Upper lobe of right lung (tissue), 1 donor: ENCODE data around the gene WWC1. TPM values are rescaled to one million over a fixed set of nuclear protein-coding genes. Genes with fewer than 3 reads are reported as not detected.

Experiments used
- ATAC-seq: fragments of 200-7000 bp; cut with Tn5 transposase; one replicate; pipeline ENCODE4 v1.9.1; 2020; ENCODE audit warnings: mild to moderate bottlenecking, moderate library complexity
- DNase-seq: peaks from one replicate; pipeline ENCODE4 v3.0.0-alpha.2; 2020
- H3K27ac ChIP-seq: fragments of 200-600 bp; one replicate; pipeline ENCODE4 v1.8.0; 2022
- H3K27me3 ChIP-seq: fragments of 200-600 bp; one replicate; pipeline ENCODE4 v1.8.0; 2022; ENCODE audit warnings: mild to moderate bottlenecking
- H3K36me3 ChIP-seq: fragments of 200-600 bp; one replicate; pipeline ENCODE4 v1.8.0; 2022
- H3K4me1 ChIP-seq: fragments of 200-600 bp; one replicate; pipeline ENCODE4 v1.8.0; 2022
- H3K4me3 ChIP-seq: fragments of 200-600 bp; one replicate; pipeline ENCODE4 v1.8.0; 2022; ENCODE audit warnings: mild to moderate bottlenecking
- H3K9me3 ChIP-seq: fragments of 200-600 bp; one replicate; pipeline ENCODE4 v1.8.0; 2022
- CTCF ChIP-seq: fragments of 200-600 bp; IDR thresholded peaks from one replicate; pipeline ENCODE4 v1.8.0; 2022; ENCODE audit warnings: antibody characterized with exemption
- intact Hi-C: fragments of 100-400 bp; cut with DNase I; formaldehyde crosslinking; loops from one replicate; pipeline ENCODE4 v1.11.0; 2022
- total RNA-seq: library from RNA; stranded (reverse); fragmentation: NEBNext Ultra II Directional; extraction: Animal tissue kit (Norgen Biotek cat#: 25700); gene quantifications from one replicate; pipeline ENCODE4 v1.2.1, GENCODE V29; 2021
- donor health status: DM: no; HTN: yes; CAD: no; lungs with severe emphysema.

WWC1 gene
- total RNA-seq, 1 donor from 2014 or later = 94.2 TPM

- Histone ChIP-seq H3K36me3 (no peaks in the 10 kb centered on the region), H3K4me1 (peaks cover 16% of the 10 kb centered on the region), H3K4me3 (no peak overlapping the region), H3K27ac (no peak overlapping the region), H3K27me3 (no peaks in the 10 kb centered on the region), H3K9me3 (no peaks in the 10 kb centered on the region)
- TF ChIP-seq CTCF = no peak
- ATAC-seq = no peak
- intact Hi-C loops = no loop called here
- DNase-seq = no peak
Measured at GRCh38 chr5:168313596-168314204, 22.3 kb downstream of the WWC1 start.

DNA sequence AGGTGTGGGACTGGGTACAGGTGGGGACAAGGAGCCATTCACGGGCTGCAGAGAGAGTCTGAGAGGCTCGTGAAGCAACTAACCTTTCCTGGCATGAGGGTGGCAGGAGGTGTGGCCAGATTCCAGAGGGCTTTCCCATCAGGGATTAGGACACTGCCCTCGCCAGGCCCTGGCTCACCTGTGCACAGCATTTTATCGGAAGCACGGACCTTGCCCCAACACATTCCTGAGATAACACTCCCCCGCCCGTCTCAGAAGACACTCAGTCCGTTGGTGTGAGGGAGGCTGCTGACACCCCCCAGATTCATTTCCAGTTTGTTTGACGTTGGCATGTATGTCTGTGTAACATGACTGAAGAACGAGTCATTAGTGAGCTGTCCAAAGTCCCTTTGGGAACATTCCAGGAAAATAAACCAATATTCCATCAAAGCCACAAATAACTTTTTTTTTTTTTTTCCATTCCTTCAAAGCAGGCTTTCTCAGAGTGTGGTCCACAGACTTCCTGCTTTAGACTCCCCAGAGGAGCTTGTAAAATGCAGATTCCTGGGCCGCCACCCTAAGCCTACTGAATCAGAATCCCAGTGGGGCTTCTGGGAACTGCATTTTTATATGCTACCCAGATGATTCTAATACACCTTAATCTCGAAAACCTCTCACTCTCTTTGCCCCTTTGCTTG lies 23.4 kb downstream of the WWC1 start:
- Histone ChIP-seq H3K27ac (peak overlapping the region; percentile 75), H3K27me3 (no peaks in the 10 kb centered on the region), H3K36me3 (no peaks in the 10 kb centered on the region), H3K4me1 (peaks cover 16% of the 10 kb centered on the region), H3K9me3 (no peaks in the 10 kb centered on the region), H3K4me3 (no peak overlapping the region)
- DNase-seq = peak; percentile 87
- TF ChIP-seq CTCF = no peak
- intact Hi-C loops = no loop called here
- peak; percentile 87 for ATAC-seq

DNA sequence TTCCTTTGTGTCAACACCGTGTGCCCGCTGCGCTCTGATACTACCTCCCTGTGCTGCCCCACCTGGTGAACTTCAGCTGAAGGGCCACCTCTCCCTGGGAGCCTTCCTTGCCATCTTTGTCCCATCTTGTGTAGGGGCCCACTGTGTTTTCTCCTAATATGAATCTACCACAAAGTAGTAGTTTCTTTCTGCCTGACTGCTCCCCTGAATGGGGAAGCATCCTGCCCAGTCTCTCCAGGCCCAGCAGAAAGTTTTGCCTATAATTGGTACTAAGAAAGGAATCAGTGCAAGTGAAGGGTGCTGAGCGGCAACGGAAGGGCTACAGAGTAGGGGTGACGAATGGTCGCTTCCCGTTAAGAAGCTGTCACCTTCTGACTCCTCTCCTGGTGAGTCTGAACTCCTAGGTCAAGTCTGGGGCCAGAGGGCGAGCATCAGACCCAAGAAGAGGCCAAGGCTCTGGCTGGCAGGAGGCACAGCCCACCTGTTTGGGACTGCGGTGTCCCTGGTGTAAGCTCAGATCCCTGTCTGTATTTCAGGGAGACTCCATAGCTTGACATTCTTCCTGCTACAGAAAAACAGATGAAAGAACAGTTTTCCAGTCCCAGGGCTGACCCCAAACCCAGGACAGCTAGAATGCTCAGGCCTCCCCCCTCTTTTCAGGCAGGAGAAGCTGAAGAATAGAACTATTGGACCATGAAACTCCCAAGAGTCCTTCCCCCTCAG lies 24.1 kb downstream of the WWC1 start:
- intact Hi-C loops = no loop called here
- TF ChIP-seq CTCF = no peak
- Histone ChIP-seq H3K27ac (peak overlapping the region; percentile 75), H3K9me3 (no peaks in the 10 kb centered on the region), H3K36me3 (no peaks in the 10 kb centered on the region), H3K27me3 (no peaks in the 10 kb centered on the region), H3K4me3 (no peak overlapping the region), H3K4me1 (peaks cover 16% of the 10 kb centered on the region)
- ATAC-seq (no peak), DNase-seq (no peak)

DNA sequence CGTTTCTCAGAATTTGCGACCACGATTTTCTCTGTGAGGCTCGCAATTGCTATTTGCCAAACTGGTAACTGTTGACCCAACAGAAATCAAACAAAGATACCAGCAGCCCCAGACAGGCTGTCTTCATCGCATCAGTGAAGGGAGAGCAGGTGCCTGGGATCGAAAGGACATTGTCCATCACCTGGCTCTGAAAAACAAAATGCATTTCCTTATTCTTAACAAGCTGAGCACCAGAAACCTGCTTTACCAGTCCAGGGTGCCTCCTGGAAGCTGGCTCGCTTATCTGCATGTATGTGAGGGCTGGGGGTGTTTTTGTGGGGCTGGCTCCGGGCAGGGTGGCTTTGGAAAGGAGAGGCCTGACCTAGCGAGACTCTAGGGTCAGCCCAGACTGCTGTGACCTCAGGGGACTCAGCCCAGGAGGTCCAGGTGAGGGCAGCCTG lies 24.7 kb downstream of the WWC1 start:
- peak; percentile 65 for ATAC-seq
- H3K36me3 ChIP-seq = no peaks in the 10 kb centered on the region
- H3K27ac ChIP-seq = peak overlapping the region; percentile 75
- H3K9me3 ChIP-seq = no peaks in the 10 kb centered on the region
- H3K27me3 ChIP-seq = no peaks in the 10 kb centered on the region
- peaks cover 16% of the 10 kb centered on the region for H3K4me1 ChIP-seq
- H3K4me3 ChIP-seq = no peak overlapping the region
- no peak for TF ChIP-seq CTCF
- DNase-seq = peak; percentile 71
- intact Hi-C loops = no loop called here

GRCh38 chr5:168317096-168317520 lies 25.7 kb downstream of the WWC1 start:
- peak; percentile 4 for ATAC-seq
- Histone ChIP-seq H3K36me3 (no peaks in the 10 kb centered on the region), H3K27me3 (no peaks in the 10 kb centered on the region), H3K4me3 (no peak overlapping the region), H3K9me3 (no peaks in the 10 kb centered on the region), H3K27ac (peak overlapping the region; percentile 75), H3K4me1 (peaks cover 16% of the 10 kb centered on the region)
- intact Hi-C loops = no loop called here
- no peak for TF ChIP-seq CTCF
- DNase-seq = no peak
